HG03342 (cell line): ENCODE measurements around the gene DLG2.

ENCODE experiments used
- ATAC-seq: cut with Tn5 transposase; IDR thresholded peaks from one replicate; pipeline ENCODE4 v1.9.1; 2021; ENCODE audit warnings: mild to moderate bottlenecking, moderate library complexity; ENCODE audit not compliant: unreplicated experiment

The DLG2 gene

GRCh38 chr11:84923489-84923888 lies 703.7 kb downstream of the DLG2 start:
- no peak for ATAC-seq

- ATAC-seq, result no peak
Observed at GRCh38 chr11:84922836-84923235, 704.3 kb downstream of the DLG2 start.

DNA sequence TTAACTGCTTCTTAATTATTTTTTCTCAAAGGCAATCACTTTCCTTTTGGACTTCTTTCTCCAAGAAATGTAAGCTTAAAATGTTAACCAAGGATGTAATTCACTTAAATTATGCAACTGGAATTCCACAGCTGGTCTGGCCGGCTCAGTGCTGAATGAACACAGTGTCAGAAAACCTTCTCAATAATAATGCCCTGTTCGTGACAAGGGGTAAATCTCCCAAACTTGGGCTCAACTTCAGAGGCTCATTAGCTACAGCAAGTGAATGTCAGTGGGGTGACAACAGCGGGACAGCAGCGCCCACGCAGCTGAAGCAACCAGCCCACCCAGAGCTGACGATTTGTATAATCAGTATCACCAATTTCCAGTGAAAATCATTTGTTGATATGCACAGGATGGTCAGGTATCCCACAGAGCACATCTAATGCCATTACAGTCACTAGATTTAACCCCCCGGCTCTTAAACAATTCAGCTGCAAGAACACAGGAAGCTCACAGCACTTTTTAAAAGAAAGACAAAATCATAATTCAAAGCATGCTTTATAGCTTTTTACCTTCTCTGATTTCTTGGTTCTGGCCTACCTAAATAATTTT lies 704.8 kb downstream of the DLG2 start:
- no peak for ATAC-seq

GRCh38 chr11:84914511-84914910 lies 712.6 kb downstream of the DLG2 start:
- ATAC-seq, result no peak

GRCh38 chr11:84909740-84910139 lies 717.4 kb downstream of the DLG2 start:
- ATAC-seq, result no peak

DNA sequence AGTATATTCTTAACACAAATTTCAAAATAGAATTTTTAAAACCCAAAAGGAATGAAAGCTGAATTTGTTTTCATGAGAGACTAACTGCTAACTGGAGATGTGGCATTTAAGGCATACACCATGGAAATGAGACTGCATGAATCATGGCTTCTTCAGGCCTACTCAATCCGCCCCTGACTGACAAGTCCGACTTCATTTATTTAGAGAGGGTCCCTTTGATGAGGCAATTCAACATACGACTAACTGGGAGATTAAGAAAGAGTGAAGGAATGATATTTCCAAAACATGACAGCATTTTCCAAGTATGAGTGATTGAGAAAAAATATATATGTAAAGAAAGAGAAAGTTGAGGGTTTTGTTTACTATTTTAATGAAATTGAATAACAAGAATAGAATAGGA lies 720.1 kb downstream of the DLG2 start:
- ATAC-seq, result no peak

- no peak for ATAC-seq
Observed at GRCh38 chr11:84905411-84905810, 721.7 kb downstream of the DLG2 start.

DNA sequence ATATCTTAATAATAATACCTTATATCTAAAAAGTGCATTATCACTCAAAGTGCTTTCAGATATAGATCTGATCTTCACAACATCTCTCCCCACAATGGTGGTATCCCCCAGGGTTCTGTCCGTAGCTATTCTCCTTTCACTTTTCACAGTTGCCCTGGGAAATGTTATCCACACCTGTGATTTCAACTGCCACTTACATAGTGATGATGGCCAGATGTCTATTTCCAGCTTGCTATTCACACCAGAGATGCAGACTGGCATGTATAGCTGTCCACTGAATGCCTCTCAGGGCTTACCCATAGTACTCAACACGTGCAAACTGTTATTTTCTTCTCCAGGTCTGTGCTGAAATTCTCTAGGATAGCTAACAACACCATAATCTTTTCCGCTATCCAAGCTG lies 724.7 kb downstream of the DLG2 start:
- ATAC-seq, result no peak

GRCh38 chr11:84901991-84902390 lies 725.2 kb downstream of the DLG2 start:
- ATAC-seq, result no peak

- ATAC-seq, result peak; percentile 84
Observed at GRCh38 chr11:84899740-84900139, 727.4 kb downstream of the DLG2 start.

DNA sequence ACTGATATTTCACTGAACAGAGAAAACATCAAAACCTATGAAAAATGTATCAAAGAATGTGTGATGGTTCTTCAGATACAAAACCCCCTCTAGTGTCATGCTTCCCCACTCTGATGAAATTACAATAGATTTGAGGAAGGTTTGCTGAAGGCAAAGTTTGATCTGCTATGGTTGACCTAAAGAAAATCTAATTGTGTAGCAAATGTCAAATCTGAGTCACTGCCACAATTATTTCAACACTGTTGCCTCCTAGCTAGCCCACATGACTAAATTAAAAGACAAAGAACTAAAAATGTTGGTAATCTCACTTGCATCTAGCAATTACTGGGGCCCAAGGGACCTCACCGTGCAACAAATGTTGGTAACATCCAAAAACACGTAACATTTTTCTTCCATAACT lies 728.0 kb downstream of the DLG2 start:
- ATAC-seq, result no peak

DNA sequence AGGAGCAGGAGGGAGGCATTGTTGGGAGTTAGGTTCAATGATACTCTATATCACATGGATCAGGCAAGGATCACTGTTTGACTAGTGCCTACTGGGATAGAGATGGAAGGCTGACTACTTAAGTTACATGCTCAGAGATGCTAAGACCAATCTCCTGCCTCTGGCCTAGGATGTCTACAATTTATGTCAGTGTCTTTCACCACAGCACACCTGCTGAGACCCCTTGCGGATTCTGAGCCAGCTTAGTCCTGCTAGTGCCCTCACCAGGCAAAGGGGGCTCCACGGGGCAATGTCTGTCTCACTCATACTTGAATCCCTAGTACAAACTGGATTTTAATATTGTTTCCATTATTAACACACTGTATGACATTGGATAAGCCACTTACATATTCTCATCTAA lies 732.5 kb downstream of the DLG2 start:
- no peak for ATAC-seq

GRCh38 chr11:84890676-84891075 lies 736.5 kb downstream of the DLG2 start:
- no peak for ATAC-seq

- ATAC-seq, result no peak
Observed at GRCh38 chr11:84889556-84889955, 737.6 kb downstream of the DLG2 start.

DNA sequence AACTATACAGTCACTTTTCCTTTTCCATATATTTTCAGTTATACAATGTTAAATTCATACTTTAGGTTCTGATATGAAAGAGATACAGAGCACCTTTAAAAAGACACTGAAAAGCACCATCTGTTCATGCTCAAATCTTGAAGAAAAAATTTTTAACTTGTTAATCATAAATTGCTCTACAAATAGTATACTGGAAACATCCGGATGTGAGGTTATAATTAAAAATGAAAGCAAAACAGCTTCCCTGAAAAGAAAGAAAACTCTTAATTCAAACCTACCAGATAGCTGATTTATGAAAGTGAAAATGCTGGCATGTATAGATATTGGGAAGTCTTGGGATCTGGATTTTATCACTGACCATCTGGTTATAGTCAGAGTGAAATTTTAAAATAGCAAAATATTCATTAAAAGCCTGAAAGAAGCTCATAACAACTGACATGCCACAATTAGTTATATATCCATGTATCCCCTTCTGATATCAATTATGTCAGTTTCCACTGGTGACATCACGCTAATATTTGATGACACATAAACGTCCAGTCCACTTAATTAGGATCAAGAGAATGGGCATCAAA lies 740.0 kb downstream of the DLG2 start:
- no peak for ATAC-seq

GRCh38 chr11:84886344-84886743 lies 740.8 kb downstream of the DLG2 start:
- no peak for ATAC-seq

GRCh38 chr11:84884836-84885235 lies 742.3 kb downstream of the DLG2 start:
- ATAC-seq, result no peak

GRCh38 chr11:84882056-84882455 lies 745.1 kb downstream of the DLG2 start:
- ATAC-seq, result no peak

GRCh38 chr11:84871116-84871515 lies 756.0 kb downstream of the DLG2 start:
- ATAC-seq, result no peak

- no peak for ATAC-seq
Observed at GRCh38 chr11:84870486-84870885, 756.7 kb downstream of the DLG2 start.

DNA sequence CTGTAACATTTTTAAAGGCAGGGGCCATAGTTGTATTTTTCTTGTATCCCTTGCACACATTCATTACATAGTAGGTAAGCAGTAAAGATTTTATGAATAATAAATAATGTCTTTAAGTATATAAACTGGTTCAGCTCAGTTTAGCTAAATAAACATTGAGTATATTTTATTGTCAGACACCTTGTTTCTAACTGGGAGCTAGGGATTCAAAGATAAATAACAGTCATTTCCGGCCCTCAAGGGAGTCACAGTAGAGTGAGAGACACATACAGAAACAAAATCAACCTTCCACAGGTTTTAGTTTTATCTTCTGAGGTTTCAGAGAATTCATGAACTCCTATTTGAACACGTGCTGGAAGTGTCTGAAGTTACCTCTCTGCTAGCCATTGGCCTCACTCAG lies 760.2 kb downstream of the DLG2 start:
- ATAC-seq, result no peak

- no peak for ATAC-seq
Observed at GRCh38 chr11:84865791-84866535, 761.2 kb downstream of the DLG2 start.
